IMR-90 (cell line): Measurements from ENCODE around the gene GRM4. TPM values are rescaled to one million over a fixed set of nuclear protein-coding genes. Genes with fewer than 3 reads are reported as not detected.

Experiments used
- ATAC-seq: fragments of 200-7000 bp; cut with Tn5 transposase; 2 replicates; pipeline ENCODE4 v1.9.1; 2020; ENCODE audit warnings: low read depth, mild to moderate bottlenecking, moderate library complexity
- BruUV-seq: library from RNA; stranded (reverse); fragments of 400-500 nt; replicated peaks from 2 replicates; lab custom pipeline; 2021; lab: Mats Ljungman, UMichigan
- CTCF ChIA-PET: fragments of 300-600 bp; formaldehyde crosslinking; extraction: SDS; loops from one replicate; lab custom pipeline; 2021; ENCODE audit warnings: antibody characterized with exemption; lab: Yijun Ruan, JAX
- POLR2A ChIA-PET: fragments of 300-600 bp; sonication (Branson Sonifier 250); formaldehyde crosslinking; loops from one replicate; lab custom pipeline; 2022; ENCODE audit warnings: antibody characterized with exemption; ENCODE audit not compliant: unreplicated experiment; lab: Charles Lee
- DNase-seq: peaks from one replicate; pipeline ENCODE4 v3.0.0; 2013
- H2AFZ ChIP-seq: replicated peaks from 2 replicates; pipeline ENCODE3; 2013; ENCODE audit warnings: low read length, mild to moderate bottlenecking; ENCODE audit not compliant: poor library complexity
- H2AK5ac ChIP-seq: 2 replicates; pipeline ENCODE4 v1.6.1; 2013; ENCODE audit warnings: low read depth, low read length, inconsistent platforms
- H2AK9ac ChIP-seq: replicated peaks from 2 replicates; pipeline ENCODE3; 2013; ENCODE audit warnings: mild to moderate bottlenecking, low read depth, low read length, moderate library complexity; ENCODE audit not compliant: poor library complexity
- H2BK120ac ChIP-seq: 2 replicates; pipeline ENCODE4 v1.6.1; 2013; ENCODE audit warnings: low read depth, low read length, inconsistent platforms
- H2BK15ac ChIP-seq: 3 replicates; pipeline ENCODE4 v1.6.1; 2013; ENCODE audit warnings: low read depth, low read length, inconsistent platforms
- H2BK20ac ChIP-seq: 2 replicates; pipeline ENCODE4 v1.6.1; 2013; ENCODE audit warnings: low read depth, mild to moderate bottlenecking, inconsistent platforms, low read length, moderate library complexity
- H2BK5ac ChIP-seq: 2 replicates; pipeline ENCODE4 v1.6.1; 2013; ENCODE audit warnings: mild to moderate bottlenecking, low read depth, low read length, inconsistent platforms; ENCODE audit not compliant: poor library complexity, severe bottlenecking
- H3K14ac ChIP-seq: replicated peaks from 2 replicates; pipeline ENCODE4 v1.6.1; 2013; ENCODE audit warnings: low read depth, low read length, inconsistent platforms
- H3K18ac ChIP-seq: 2 replicates; pipeline ENCODE4 v1.6.1; 2013; ENCODE audit warnings: low read depth, low read length, control low read depth
- H3K23ac ChIP-seq: 2 replicates; pipeline ENCODE4 v1.6.1; 2013; ENCODE audit warnings: low read depth, low read length, inconsistent platforms
- H3K27ac ChIP-seq: 2 replicates; pipeline ENCODE4 v1.5.1; 2013; ENCODE audit warnings: mild to moderate bottlenecking, control low read depth, low read length; ENCODE audit not compliant: insufficient read depth
- H3K27me3 ChIP-seq: 2 replicates; pipeline ENCODE4 v1.6.1; 2013; ENCODE audit warnings: low read length; ENCODE audit not compliant: control insufficient read depth, insufficient read depth
- H3K36me3 ChIP-seq: 2 replicates; pipeline ENCODE4 v1.6.1; 2013; ENCODE audit warnings: low read length, mixed read lengths; ENCODE audit not compliant: control insufficient read depth, insufficient read depth
- H3K4ac ChIP-seq: 2 replicates; pipeline ENCODE4 v1.6.1; 2013; ENCODE audit warnings: low read depth, low read length, inconsistent platforms
- H3K4me1 ChIP-seq: 2 replicates; pipeline ENCODE4 v1.6.1; 2013; ENCODE audit warnings: low read length, mixed read lengths; ENCODE audit not compliant: control insufficient read depth, insufficient read depth
- H3K4me2 ChIP-seq: 2 replicates; pipeline ENCODE4 v1.6.1; 2013; ENCODE audit warnings: low read depth, mild to moderate bottlenecking, control low read depth, low read length, moderate library complexity
- H3K4me3 ChIP-seq: 2 replicates; pipeline ENCODE4 v1.5.1; 2013; ENCODE audit warnings: low read depth, mild to moderate bottlenecking, control low read depth, low read length, moderate library complexity; ENCODE audit not compliant: insufficient read depth
- H3K56ac ChIP-seq: 2 replicates; pipeline ENCODE4 v1.6.1; 2013; ENCODE audit warnings: low read length, inconsistent platforms; ENCODE audit not compliant: insufficient read depth; ENCODE audit errors: extremely low read depth
- H3K79me1 ChIP-seq, 2 experiments: 2 replicates each; pipeline ENCODE4 v1.6.1; 2013; ENCODE audit warnings: low read length in 2 of 2, inconsistent platforms in 1 of 2, low read depth in 1 of 2
- H3K9ac ChIP-seq: 2 replicates; pipeline ENCODE4 v1.6.1; 2013; ENCODE audit warnings: low read depth, low read length, control low read depth
- H3K9me1 ChIP-seq: 2 replicates; pipeline ENCODE4 v1.6.1; 2013; ENCODE audit warnings: low read length, inconsistent platforms; ENCODE audit not compliant: insufficient read depth
- H3K9me3 ChIP-seq: 2 replicates; pipeline ENCODE4 v1.6.1; 2013; ENCODE audit warnings: low read length; ENCODE audit not compliant: control insufficient read depth, insufficient read depth
- H4K20me1 ChIP-seq: 2 replicates; pipeline ENCODE4 v1.6.1; 2013; ENCODE audit warnings: low read length, inconsistent platforms; ENCODE audit not compliant: insufficient read depth
- H4K5ac ChIP-seq: 2 replicates; pipeline ENCODE4 v1.6.1; 2013; ENCODE audit warnings: mild to moderate bottlenecking, low read depth, low read length, control low read depth
- H4K8ac ChIP-seq, 2 experiments: 2 replicates each; pipeline ENCODE4 v1.6.1; 2013; ENCODE audit warnings: low read depth in 2 of 2, low read length in 2 of 2, control low read depth in 1 of 2, inconsistent platforms in 1 of 2
- H4K91ac ChIP-seq: 2 replicates; pipeline ENCODE4 v1.6.1; 2013; ENCODE audit warnings: low read depth, low read length, inconsistent platforms; ENCODE audit not compliant: insufficient read depth
- BHLHE40 ChIP-seq: fragments of 150-350 bp; IDR thresholded peaks from 2 replicates; pipeline ENCODE4 v1.6.1; 2016; ENCODE audit warnings: mild to moderate bottlenecking, low read depth, low read length
- CEBPB ChIP-seq: IDR thresholded peaks from 2 replicates; pipeline ENCODE4 v1.6.1; 2012; ENCODE audit warnings: low read depth, low read length, improper control_type of control experiment
- CHD1 ChIP-seq: IDR thresholded peaks from 2 replicates; pipeline ENCODE4 v1.6.1; 2012; ENCODE audit warnings: low read depth, low read length, improper control_type of control experiment
- MAFK ChIP-seq: IDR thresholded peaks from 2 replicates; pipeline ENCODE4 v1.6.1; 2012; ENCODE audit warnings: low read depth, low read length, improper control_type of control experiment
- MAZ ChIP-seq: IDR thresholded peaks from 2 replicates; pipeline ENCODE4 v1.6.1; 2012; ENCODE audit warnings: low read depth, mild to moderate bottlenecking, low read length, improper control_type of control experiment, moderate library complexity, borderline replicate concordance
- MXI1 ChIP-seq: IDR thresholded peaks from 2 replicates; pipeline ENCODE4 v1.6.1; 2012; ENCODE audit warnings: low read depth, mild to moderate bottlenecking, low read length, moderate library complexity, borderline replicate concordance
- NFE2L2 ChIP-seq: fragments of 150-350 bp; IDR thresholded peaks from 2 replicates; pipeline ENCODE4 v1.6.1; 2016; ENCODE audit warnings: low read depth, mild to moderate bottlenecking, low read length
- POLR2A ChIP-seq: IDR thresholded peaks from 2 replicates; pipeline ENCODE4 v1.6.1; 2012; ENCODE audit warnings: mild to moderate bottlenecking, low read depth, low read length
- RAD21 ChIP-seq: IDR thresholded peaks from 2 replicates; pipeline ENCODE4 v1.6.1; 2012; ENCODE audit warnings: low read length, improper control_type of control experiment
- RFX5 ChIP-seq: IDR thresholded peaks from 2 replicates; pipeline ENCODE4 v1.8.0; 2012; ENCODE audit warnings: low read depth, mild to moderate bottlenecking, low read length, moderate library complexity
- SMC3 ChIP-seq: fragments of 150-350 bp; IDR thresholded peaks from 2 replicates; pipeline ENCODE4 v1.6.1; 2016; ENCODE audit warnings: low read depth, mild to moderate bottlenecking, antibody characterized with exemption, low read length, moderate library complexity
- WGBS, 2 experiments: methylation state at CpG; one replicate each; pipeline versions ENCODE4 v1.1.5 to v1.1.7; 2013; ENCODE audit warnings: missing lambda C conversion rate in 2 of 2; ENCODE audit not compliant: insufficient read length in 1 of 2; ENCODE audit errors: extremely low coverage in 2 of 2; 5-methylcytosine and 5-hydroxymethylcytosine counted together
- dilution Hi-C: fragments of 300-500 bp; cut with HindIII; formaldehyde crosslinking; loops from one replicate; pipeline ENCODE4 v1.14.3; 2018; ENCODE audit warnings: low sequenced_read_pairs; ENCODE audit not compliant: unreplicated experiment
- in situ Hi-C: fragments of 300-500 bp; cut with MboI; formaldehyde crosslinking; loops from 3 replicates; pipeline ENCODE4 v1.14.3; 2019; ENCODE audit warnings: low sequenced_read_pairs, inconsistent platforms, mixed read lengths
- intact Hi-C: fragments of 100-400 bp; cut with micrococcal nuclease; formaldehyde crosslinking; loops from 2 replicates; pipeline ENCODE4 v1.10.0; 2022
- polyA plus RNA-seq, 3 experiments: library from polyadenylated mRNA; depleted of rRNA; stranded (reverse); fragments of >200 nt; gene quantifications; 2 replicates each; pipeline ENCODE4 v1.2.3, GENCODE V29; 2012; ENCODE audit warnings: low replicate concordance in 1 of 3
- total RNA-seq: library from RNA; depleted of rRNA; stranded (reverse); fragments of >200 nt; gene quantifications from 2 replicates; pipeline ENCODE4 v1.2.3, GENCODE V29; 2012

The GRM4 gene
- total and polyA plus RNA-seq, 2 of the 4 experiments (the other 2 are of a cell fraction), result 0.02 TPM; not detected in 1

DNA sequence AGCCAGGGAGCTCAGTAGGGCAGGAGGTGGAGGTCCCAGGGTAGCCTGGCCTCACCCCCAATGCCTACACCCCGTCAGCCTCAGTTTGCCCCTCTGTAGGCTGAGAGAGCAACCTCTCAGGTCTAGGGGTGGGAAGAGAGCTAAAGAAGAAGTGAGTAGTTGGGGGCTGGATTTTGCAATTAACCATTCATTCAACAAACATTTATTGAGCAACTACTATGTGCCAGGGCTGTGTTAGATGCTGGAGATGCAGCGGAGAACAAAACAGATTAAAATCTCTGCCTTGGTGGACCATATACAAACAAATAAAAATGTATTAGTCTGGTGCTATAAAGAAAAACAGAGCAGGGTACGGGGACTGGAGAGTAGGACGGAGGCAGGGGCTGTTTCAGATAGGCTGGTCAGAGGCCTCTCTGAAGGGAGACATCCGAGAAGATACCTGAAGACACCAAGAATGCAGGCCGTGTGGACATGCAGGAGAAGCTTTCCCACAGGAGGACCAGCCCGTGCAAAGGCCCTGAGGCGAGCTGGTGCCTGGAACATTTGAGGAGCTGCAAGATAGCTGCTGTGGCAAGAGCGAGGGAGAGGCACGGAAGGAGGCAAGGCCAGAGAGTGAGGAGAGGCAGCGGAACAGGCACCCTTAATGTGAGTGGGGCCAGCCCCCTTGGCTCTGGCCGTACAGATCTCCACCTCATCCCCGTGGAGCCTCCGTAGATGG is 60.3 kb downstream of the GRM4 start:
- Histone ChIP-seq H3K27me3 (peaks cover 41% of the 10 kb centered on the region), H2AFZ (no peak overlapping the region), H2BK5ac (no peak overlapping the region), H3K36me3 (no peaks in the 10 kb centered on the region), H3K23ac (no peak overlapping the region), H4K91ac (no peak overlapping the region), H4K20me1 (no peaks in the 10 kb centered on the region), H2BK15ac (no peak overlapping the region), H2AK9ac (peak overlapping the region; percentile 65), H3K4me3 (no peak overlapping the region), H3K79me1 (no peaks in the 10 kb centered on the region), H3K27ac (no peak overlapping the region), H3K9ac (no peak overlapping the region), H4K5ac (no peak overlapping the region), H3K14ac (no peak overlapping the region), H2BK120ac (no peak overlapping the region), H3K4ac (no peak overlapping the region), H2BK20ac (no peak overlapping the region), H4K8ac (no peak overlapping the region), H3K9me1 (no peaks in the 10 kb centered on the region), H3K18ac (no peak overlapping the region), H2AK5ac (no peak overlapping the region), H3K4me1 (no peaks in the 10 kb centered on the region), H3K56ac (no peak overlapping the region), H3K9me3 (no peaks in the 10 kb centered on the region), H3K4me2 (no peak overlapping the region)
- BruUV-seq, result no TSS peak
- CTCF ChIA-PET, result interaction anchor here (0.5 kb wide), 1 partner anchor 558 kb away, joined by 3 read pairs; no protein-coding TSS in a partner anchor
- 51% methylated on average over 7 of the region's 14 CpGs; no CpG with 5 or more reads in 1 of the 2 experiments for WGBS, 2 experiments
- POLR2A ChIA-PET, result no interaction called here
- dilution Hi-C loops (no loop called here), in situ Hi-C loops (no loop called here), intact Hi-C loops (no loop called here)
- no peak for DNase-seq
- TF ChIP-seq BHLHE40 (no peak), MAFK (no peak), POLR2A (no peak), RAD21 (no peak), CEBPB (no peak), SMC3 (no peak), MXI1 (no peak), NFE2L2 (no peak), MAZ (no peak), CHD1 (no peak), RFX5 (no peak)
- no peak for ATAC-seq
